ENCODE results near the gene ANKRD29. TPM values are rescaled to one million over a fixed set of nuclear protein-coding genes. Genes with fewer than 3 reads are reported as not detected.

Gene ANKRD29
- total RNA-seq, 1 donor from 2014 or later = 0.65 TPM

- Histone ChIP-seq H3K79me2 (ENCODE audit: low read depth) (no peaks in the 10 kb centered on the region), H3K27me3 (peaks cover 6% of the 10 kb centered on the region), H3K4me1 (no peaks in the 10 kb centered on the region), H3F3A (ENCODE audit: low read depth) (peaks cover 2% of the 10 kb centered on the region), H4K20me1 (ENCODE audit: low read depth) (peaks cover 5% of the 10 kb centered on the region), H3K36me3 (no peaks in the 10 kb centered on the region), H3K27ac (no peak overlapping the region), H2AFZ (replicated peaks) (no peak overlapping the region), H3K9ac (no peak overlapping the region), H3K9me3 (ENCODE audit: low read depth) (no peaks in the 10 kb centered on the region), H3K4me3 (no peak overlapping the region), H3K4me2 (no peak overlapping the region)
- Mint-ChIP-seq H3K9me3 (no peaks in the 10 kb centered on the region), H3K4me1 (peaks cover 1% of the 10 kb centered on the region), H3K27me3 (ENCODE audit: insufficient read depth, low read depth) (peaks cover 2% of the 10 kb centered on the region), H3K36me3 (no peaks in the 10 kb centered on the region), H3K4me3 (no peak overlapping the region), H3K27ac (no peak overlapping the region)
- no peak for TF ChIP-seq CTCF (IDR thresholded peaks at IDR 0.05)
- no peak for TF ChIP-seq EZH2phosphoT487 (IDR thresholded peaks at IDR 0.05)
- no peak for TF ChIP-seq EZH2 (IDR thresholded peaks at IDR 0.05)
- DNase-seq (ENCODE audit: low spot score) = no peak
These were observed 36.0 kb downstream of the ANKRD29 start for GRCh38 chr18:23626451-23627279.

GRCh38 chr18:23623040-23623439 lies 39.7 kb downstream of the ANKRD29 start:
- H3K36me3 ChIP-seq = no peaks in the 10 kb centered on the region
- peaks cover 8% of the 10 kb centered on the region for H3K4me1 Mint-ChIP-seq
- no peaks in the 10 kb centered on the region for H3K79me2 ChIP-seq (ENCODE audit: low read depth)
- no peak overlapping the region for H2AFZ ChIP-seq (replicated peaks)
- no peak overlapping the region for H3K4me3 Mint-ChIP-seq
- H3K36me3 Mint-ChIP-seq = no peaks in the 10 kb centered on the region
- H3K4me1 ChIP-seq = peaks cover 15% of the 10 kb centered on the region
- no peak overlapping the region for H3K9ac ChIP-seq
- no peaks in the 10 kb centered on the region for H3K9me3 ChIP-seq (ENCODE audit: low read depth)
- peaks cover 23% of the 10 kb centered on the region for H3K27me3 Mint-ChIP-seq (ENCODE audit: insufficient read depth, low read depth)
- peaks cover 29% of the 10 kb centered on the region for H4K20me1 ChIP-seq (ENCODE audit: low read depth)
- TF ChIP-seq EZH2 (IDR thresholded peaks at IDR 0.05) (no peak), CTCF (IDR thresholded peaks at IDR 0.05) (no peak), EZH2phosphoT487 (IDR thresholded peaks at IDR 0.05) (no peak)
- no peak for DNase-seq (ENCODE audit: low spot score)
- H3K9me3 Mint-ChIP-seq = no peaks in the 10 kb centered on the region
- peaks cover 42% of the 10 kb centered on the region for H3K27me3 ChIP-seq
- H3K4me3 ChIP-seq = no peak overlapping the region
- H3K27ac ChIP-seq = no peak overlapping the region
- H3F3A ChIP-seq (ENCODE audit: low read depth) = peaks cover 3% of the 10 kb centered on the region
- H3K4me2 ChIP-seq = no peak overlapping the region
- no peak overlapping the region for H3K27ac Mint-ChIP-seq

- peak overlapping the region; percentile 88 for H3K4me2 ChIP-seq
- no peak overlapping the region for H3K27ac ChIP-seq
These were observed 43.3 kb downstream of the ANKRD29 start for GRCh38 chr18:23619388-23619881.

More at GRCh38 chr18:23619388-23619881, 43.3 kb downstream of the ANKRD29 start:
- Histone ChIP-seq H3K4me3 (peak overlapping the region; percentile 50), H4K20me1 (ENCODE audit: low read depth) (peaks cover 35% of the 10 kb centered on the region), H3K36me3 (no peaks in the 10 kb centered on the region), H3K4me1 (peaks cover 20% of the 10 kb centered on the region), H3K27me3 (peaks cover 57% of the 10 kb centered on the region), H3K9me3 (ENCODE audit: low read depth) (no peaks in the 10 kb centered on the region), H3F3A (ENCODE audit: low read depth) (peaks cover 3% of the 10 kb centered on the region), H2AFZ (replicated peaks) (no peak overlapping the region), H3K9ac (no peak overlapping the region), H3K79me2 (ENCODE audit: low read depth) (no peaks in the 10 kb centered on the region)
- peaks cover 10% of the 10 kb centered on the region for H3K4me1 Mint-ChIP-seq
- H3K4me3 Mint-ChIP-seq = peak overlapping the region; percentile 77
- no peaks in the 10 kb centered on the region for H3K9me3 Mint-ChIP-seq
- no peak for TF ChIP-seq EZH2phosphoT487 (IDR thresholded peaks at IDR 0.05)
- TF ChIP-seq CTCF (IDR thresholded peaks at IDR 0.05) = no peak
- peak; percentile 77 for TF ChIP-seq EZH2 (IDR thresholded peaks at IDR 0.05)
- no peak overlapping the region for H3K27ac Mint-ChIP-seq
- DNase-seq (ENCODE audit: low spot score) = peak; percentile 57
- H3K27me3 Mint-ChIP-seq (ENCODE audit: insufficient read depth, low read depth) = peaks cover 30% of the 10 kb centered on the region
- no peaks in the 10 kb centered on the region for H3K36me3 Mint-ChIP-seq

All from neural progenitor cell (in vitro differentiated cells).